DOHH2 (cell line): ENCODE results near the gene BMP8B.

Experiments used
- H3F3A ChIP-seq: fragments of 200-600 bp; sonication (generic), shearing (Covaris generic); 2 replicates; pipeline ENCODE4 v1.6.0; 2016; ENCODE audit warnings: antibody characterized with exemption, mild to moderate bottlenecking; ENCODE audit not compliant: control insufficient read depth, insufficient read depth
- H3K27ac ChIP-seq: fragments of 200-600 bp; sonication (generic); 2 replicates; pipeline ENCODE4 v1.5.1; 2014; ENCODE audit warnings: low read depth, mild to moderate bottlenecking, low read length, moderate library complexity
- H3K27me3 ChIP-seq: fragments of 200-600 bp; sonication (generic); 2 replicates; pipeline ENCODE4 v1.6.1; 2014; ENCODE audit warnings: mild to moderate bottlenecking, low read length, mixed read lengths; ENCODE audit not compliant: control insufficient read depth
- H3K36me3 ChIP-seq: fragments of 200-600 bp; sonication (generic); 2 replicates; pipeline ENCODE4 v1.6.1; 2014; ENCODE audit warnings: mild to moderate bottlenecking, low read length, moderate library complexity, mixed read lengths; ENCODE audit not compliant: control insufficient read depth
- H3K4me1 ChIP-seq: fragments of 200-600 bp; sonication (generic); 2 replicates; pipeline ENCODE4 v1.6.1; 2014; ENCODE audit warnings: mild to moderate bottlenecking, low read length, mixed read lengths; ENCODE audit not compliant: control insufficient read depth
- H3K4me2 ChIP-seq: fragments of 200-600 bp; sonication (generic); 2 replicates; pipeline ENCODE4 v1.6.0; 2014; ENCODE audit warnings: mild to moderate bottlenecking, low read length, moderate library complexity
- H3K4me3 ChIP-seq: fragments of 200-600 bp; sonication (generic); 2 replicates; pipeline ENCODE4 v1.5.1; 2014; ENCODE audit warnings: mild to moderate bottlenecking, low read length, mixed read lengths
- H3K79me2 ChIP-seq: fragments of 200-600 bp; sonication (generic); 2 replicates; pipeline ENCODE4 v1.6.1; 2014; ENCODE audit warnings: mild to moderate bottlenecking, low read length, mixed read lengths; ENCODE audit not compliant: control insufficient read depth
- H3K9me2 ChIP-seq: fragments of 200-600 bp; sonication (generic); replicated peaks from 2 replicates; pipeline ENCODE4 v1.6.1; 2014; ENCODE audit warnings: mild to moderate bottlenecking, low read length, mixed read lengths; ENCODE audit not compliant: control insufficient read depth
- H3K9me3 ChIP-seq: fragments of 200-600 bp; sonication (generic); 2 replicates; pipeline ENCODE4 v1.6.1; 2014; ENCODE audit warnings: antibody characterized with exemption, low read length, mixed read lengths; ENCODE audit not compliant: control insufficient read depth, insufficient read depth
- H4K20me1 ChIP-seq: fragments of 200-600 bp; sonication (generic); 2 replicates; pipeline ENCODE4 v1.6.0; 2014; ENCODE audit warnings: low read depth, mild to moderate bottlenecking, antibody characterized with exemption, low read length, moderate library complexity; ENCODE audit not compliant: control insufficient read depth, insufficient read depth
- EZH2phosphoT487 ChIP-seq: fragments of 200-600 bp; sonication (generic); IDR thresholded peaks from 2 replicates; pipeline ENCODE4 v1.6.1; 2017; ENCODE audit warnings: borderline replicate concordance, mild to moderate bottlenecking, antibody characterized with exemption, low read length, moderate library complexity, mixed read lengths
- TF ChIP-seq, protein P1 (sequence below): fragments of 200-600 bp; sonication (generic); IDR thresholded peaks from one replicate; pipeline ENCODE4 v1.5.1; 2014; ENCODE audit warnings: antibody characterized with exemption, mild to moderate bottlenecking, low read depth, low read length; ENCODE audit not compliant: poor library complexity, severe bottlenecking

Gene BMP8B

GRCh38 chr1:39707506-39707905 lies 81.2 kb downstream of the BMP8B start:
- no peaks in the 10 kb centered on the region for H3K36me3 ChIP-seq
- no peaks in the 10 kb centered on the region for H3K9me2 ChIP-seq
- no peak overlapping the region for H3K27ac ChIP-seq
- H3K4me3 ChIP-seq, result no peak overlapping the region
- no peaks in the 10 kb centered on the region for H3K4me1 ChIP-seq
- TF ChIP-seq, protein P1, sequence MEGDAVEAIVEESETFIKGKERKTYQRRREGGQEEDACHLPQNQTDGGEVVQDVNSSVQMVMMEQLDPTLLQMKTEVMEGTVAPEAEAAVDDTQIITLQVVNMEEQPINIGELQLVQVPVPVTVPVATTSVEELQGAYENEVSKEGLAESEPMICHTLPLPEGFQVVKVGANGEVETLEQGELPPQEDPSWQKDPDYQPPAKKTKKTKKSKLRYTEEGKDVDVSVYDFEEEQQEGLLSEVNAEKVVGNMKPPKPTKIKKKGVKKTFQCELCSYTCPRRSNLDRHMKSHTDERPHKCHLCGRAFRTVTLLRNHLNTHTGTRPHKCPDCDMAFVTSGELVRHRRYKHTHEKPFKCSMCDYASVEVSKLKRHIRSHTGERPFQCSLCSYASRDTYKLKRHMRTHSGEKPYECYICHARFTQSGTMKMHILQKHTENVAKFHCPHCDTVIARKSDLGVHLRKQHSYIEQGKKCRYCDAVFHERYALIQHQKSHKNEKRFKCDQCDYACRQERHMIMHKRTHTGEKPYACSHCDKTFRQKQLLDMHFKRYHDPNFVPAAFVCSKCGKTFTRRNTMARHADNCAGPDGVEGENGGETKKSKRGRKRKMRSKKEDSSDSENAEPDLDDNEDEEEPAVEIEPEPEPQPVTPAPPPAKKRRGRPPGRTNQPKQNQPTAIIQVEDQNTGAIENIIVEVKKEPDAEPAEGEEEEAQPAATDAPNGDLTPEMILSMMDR, result no peak
- TF ChIP-seq EZH2phosphoT487, result no peak
- H3K9me3 ChIP-seq, result no peaks in the 10 kb centered on the region
- H3F3A ChIP-seq, result no peaks in the 10 kb centered on the region
- H3K79me2 ChIP-seq, result no peaks in the 10 kb centered on the region
- H4K20me1 ChIP-seq, result no peaks in the 10 kb centered on the region
- no peak overlapping the region for H3K4me2 ChIP-seq
- H3K27me3 ChIP-seq, result peaks cover 4% of the 10 kb centered on the region; the same call in 1 of the 2 replicates
